HCEC 1CT (cell line): ENCODE data around the gene SND1.

Source experiments
- DNase-seq: peaks from one replicate; pipeline ENCODE4 v3.0.0-alpha.2; 2017

SND1 gene

GRCh38 chr7:127651556-127652332, at the start of gene SND1:
SND1 (plus strand) TSS chr7:127652194; CDS start chr7:127652374, 180 bp downstream.
- DNase-seq = peak; percentile 100

GRCh38 chr7:127608446-127608845, 43.5 kb upstream of the SND1 start:
- DNase-seq = no peak

- no peak for DNase-seq
Observed at GRCh38 chr7:127609297-127609696, 42.7 kb upstream of the SND1 start.

- no peak for DNase-seq
Observed at GRCh38 chr7:127612263-127612662, 39.7 kb upstream of the SND1 start.

GRCh38 chr7:127616724-127617123, 35.3 kb upstream of the SND1 start:
- no peak for DNase-seq

GRCh38 chr7:127618042-127618441, 34.0 kb upstream of the SND1 start, which contains the start of gene PAX4:
PAX4 (minus strand) TSS chr7:127618142; CDS start chr7:127615928, 2,214 bp downstream.
- no peak for DNase-seq

- no peak for DNase-seq
Observed at GRCh38 chr7:127618775-127619174, 33.2 kb upstream of the SND1 start.

- DNase-seq = no peak
Observed at GRCh38 chr7:127619681-127620405, 32.2 kb upstream of the SND1 start.

GRCh38 chr7:127620406-127621233, 31.4 kb upstream of the SND1 start:
- no peak for DNase-seq

- no peak for DNase-seq
Observed at GRCh38 chr7:127625331-127625730, 26.7 kb upstream of the SND1 start.

GRCh38 chr7:127628445-127628844, 23.5 kb upstream of the SND1 start:
- DNase-seq = no peak

GRCh38 chr7:127629268-127629854, 22.6 kb upstream of the SND1 start:
- DNase-seq = no peak

- DNase-seq = no peak
Observed at GRCh38 chr7:127632276-127632910, 19.6 kb upstream of the SND1 start.

- no peak for DNase-seq
Observed at GRCh38 chr7:127635659-127636285, 16.2 kb upstream of the SND1 start.

GRCh38 chr7:127638197-127638596, 13.8 kb upstream of the SND1 start:
- DNase-seq = no peak

- DNase-seq = no peak
Observed at GRCh38 chr7:127644484-127644883, 7.5 kb upstream of the SND1 start.

- DNase-seq = no peak
Observed at GRCh38 chr7:127647636-127648035, 4.4 kb upstream of the SND1 start.

- no peak for DNase-seq
Observed at GRCh38 chr7:127648986-127649385, 3.0 kb upstream of the SND1 start.

- no peak for DNase-seq
Observed at GRCh38 chr7:127650847-127651555, 993 bp upstream of the SND1 start.

GRCh38 chr7:127652333-127653248, 597 bp downstream of the SND1 start:
- peak; percentile 54 for DNase-seq
